HG02678 (cell line): ENCODE measurements around the gene CCR7.

Experiments used
- ATAC-seq: cut with Tn5 transposase; IDR thresholded peaks from one replicate; pipeline ENCODE4 v1.9.1; 2021; ENCODE audit warnings: mild to moderate bottlenecking, moderate library complexity; ENCODE audit not compliant: unreplicated experiment

CCR7 gene

GRCh38 chr17:40538936-40539705 is 26.2 kb downstream of the CCR7 start:
- ATAC-seq: no peak

GRCh38 chr17:40538019-40538935 is 27.0 kb downstream of the CCR7 start:
- ATAC-seq: no peak

DNA sequence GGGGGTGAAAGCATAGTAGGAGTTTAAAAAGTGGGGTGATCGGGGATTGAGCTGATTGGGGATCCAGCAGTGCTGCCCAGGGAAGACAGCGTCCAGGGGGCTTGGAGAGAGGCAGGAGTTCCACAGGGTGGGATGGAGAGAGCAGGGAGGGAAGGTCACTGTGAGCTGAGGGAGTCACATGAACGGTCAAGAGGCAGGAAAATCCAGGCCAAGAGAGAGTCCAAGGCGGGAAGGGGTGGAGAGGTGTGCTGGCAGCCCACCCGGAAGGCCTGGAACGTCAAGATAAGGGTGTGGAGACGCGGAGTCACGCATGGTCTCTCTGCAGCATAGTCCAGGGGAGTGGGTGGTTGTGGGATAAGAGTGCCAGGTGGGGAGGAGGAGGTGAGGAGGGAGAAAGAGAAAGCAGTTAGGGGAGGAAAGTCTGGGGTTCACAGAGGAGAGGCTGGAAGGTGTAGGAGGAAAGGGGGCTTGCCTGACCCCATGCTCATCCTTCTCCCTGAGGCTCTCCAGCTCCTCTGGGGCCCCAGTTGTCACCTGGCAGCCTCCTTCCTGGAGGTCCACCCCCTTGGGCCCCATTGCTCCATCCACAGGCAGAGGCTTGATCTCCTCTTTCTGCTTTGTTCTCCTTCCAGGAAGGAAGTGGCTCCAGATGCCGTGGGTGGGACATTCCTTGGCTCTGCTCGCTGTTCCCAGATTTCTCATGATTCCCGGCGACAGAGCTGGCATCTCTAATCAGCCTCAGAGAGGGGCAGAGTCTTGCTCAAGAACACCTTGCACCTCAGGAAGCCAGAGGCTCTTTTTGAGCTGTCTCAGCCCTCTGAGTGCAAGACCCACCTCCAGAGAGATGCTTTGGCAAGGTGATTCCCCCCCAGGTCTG is 28.7 kb downstream of the CCR7 start:
- ATAC-seq: no peak

DNA sequence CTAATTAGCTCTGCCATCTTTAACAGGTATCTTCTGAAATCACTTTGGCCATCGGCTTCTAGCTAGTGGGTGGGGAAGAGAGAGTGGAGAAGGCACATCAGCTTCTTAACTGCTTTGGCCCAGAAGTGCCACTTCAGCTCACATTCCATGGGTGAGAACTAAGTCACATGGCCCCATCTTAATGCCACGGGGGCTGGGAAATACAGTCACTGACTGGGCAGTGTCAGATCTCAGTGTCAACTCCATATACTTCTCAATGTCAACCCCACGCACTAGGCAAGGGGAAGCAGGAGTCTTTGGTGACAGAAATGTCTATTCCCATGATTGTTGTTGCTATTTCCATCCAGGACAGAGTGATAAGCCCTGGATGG is 29.4 kb downstream of the CCR7 start:
- no peak for ATAC-seq

GRCh38 chr17:40535438-40535837 is 29.8 kb downstream of the CCR7 start:
- ATAC-seq: no peak

- no peak for ATAC-seq
Measured at GRCh38 chr17:40534371-40535189, 30.7 kb downstream of the CCR7 start.

DNA sequence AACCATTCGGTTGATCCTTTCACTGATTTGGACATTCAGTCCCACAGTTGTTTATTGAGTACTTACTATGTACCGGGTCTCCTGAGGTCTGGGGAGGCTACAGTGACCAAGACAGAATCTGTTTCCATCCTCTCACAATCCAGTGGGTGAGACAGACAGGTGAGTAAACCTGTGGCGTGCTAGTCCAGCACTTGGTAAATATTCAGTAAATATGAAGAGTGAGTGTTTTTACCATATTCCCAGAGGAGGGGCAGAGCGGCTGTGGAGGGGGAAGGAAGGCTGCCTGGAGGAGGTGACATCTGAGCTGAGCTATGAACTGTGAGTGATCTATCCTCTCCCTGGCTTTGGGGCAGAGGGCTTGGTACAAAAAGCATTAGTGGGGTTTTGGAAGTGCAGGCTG is 31.4 kb downstream of the CCR7 start:
- no peak for ATAC-seq

DNA sequence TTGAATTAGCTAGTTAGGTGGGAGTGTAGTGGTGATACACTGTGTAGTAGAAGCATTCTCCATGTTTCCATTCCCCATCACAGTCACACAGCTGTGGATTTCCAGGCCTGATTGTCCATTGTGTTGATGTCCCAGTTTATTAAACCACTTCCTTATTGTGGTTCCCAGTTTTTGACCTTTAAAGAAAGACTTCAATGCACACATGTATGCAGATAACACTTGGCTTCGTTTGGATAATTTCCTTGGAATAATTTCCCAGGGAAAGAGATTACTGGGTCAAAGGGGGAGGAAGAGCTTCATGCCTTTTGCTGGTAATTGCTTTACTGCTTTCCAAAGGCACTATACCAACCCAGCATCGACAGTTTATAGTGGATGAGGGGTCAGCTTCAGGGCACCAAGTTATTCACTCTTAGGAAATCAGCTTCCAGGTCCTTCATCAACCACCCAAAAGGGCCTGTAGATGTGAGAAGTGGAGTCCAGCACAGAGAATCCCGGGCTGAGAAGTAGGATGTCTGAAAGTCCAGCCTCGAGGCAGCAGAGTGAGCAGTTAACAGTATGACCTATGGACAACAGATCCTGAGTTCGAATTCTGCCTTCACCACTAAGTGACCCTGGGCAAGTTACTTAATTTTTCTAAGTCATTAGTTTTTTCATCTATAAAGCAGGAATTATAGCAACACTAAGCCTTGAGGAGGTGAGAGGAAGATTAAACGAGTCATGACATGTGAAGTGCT is 32.6 kb downstream of the CCR7 start:
- no peak for ATAC-seq

DNA sequence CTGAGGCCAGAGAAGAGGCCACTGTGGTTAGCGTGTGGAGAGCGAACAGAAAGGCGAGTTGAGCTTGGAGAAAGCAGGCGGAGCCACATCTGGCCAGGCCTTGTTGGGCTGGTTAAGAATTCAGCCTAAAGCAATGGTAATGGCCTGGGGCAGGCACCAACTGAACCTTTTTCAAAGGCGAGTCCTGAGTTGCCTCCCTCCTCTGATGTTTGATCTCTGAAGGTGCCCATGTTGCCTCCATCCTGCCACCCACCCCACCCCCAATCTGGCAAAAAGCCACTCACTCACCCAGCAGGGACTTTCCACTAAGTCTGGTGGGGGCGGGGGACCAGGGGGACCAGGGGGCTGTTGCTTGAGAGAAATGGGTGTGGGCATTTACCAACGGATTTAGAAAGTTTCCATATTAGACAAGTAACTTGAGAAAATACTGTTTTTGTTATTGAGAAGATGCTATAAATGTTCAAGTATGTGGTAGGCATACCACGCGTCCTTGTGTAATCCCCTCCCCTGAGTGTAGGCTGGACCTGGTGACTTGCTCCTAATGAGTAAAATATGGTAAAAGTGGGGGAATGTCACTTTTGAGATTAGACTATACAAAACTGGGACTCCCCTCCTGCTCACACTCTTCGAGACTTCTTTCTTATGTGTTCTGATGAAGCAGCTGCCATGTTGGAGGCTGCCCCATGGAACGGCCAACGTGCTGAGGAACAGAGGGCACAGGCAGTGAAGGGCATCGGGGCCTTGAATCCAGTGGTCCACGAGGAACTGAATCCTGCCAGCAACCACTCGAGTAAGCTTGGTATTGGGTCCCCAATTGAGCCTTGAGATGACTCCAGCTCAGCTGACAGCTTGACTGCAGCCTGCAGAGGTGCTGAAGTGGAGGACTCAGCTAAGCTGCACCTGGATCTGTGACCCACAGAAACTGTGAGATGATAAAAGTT is 34.0 kb downstream of the CCR7 start:
- ATAC-seq: no peak

DNA sequence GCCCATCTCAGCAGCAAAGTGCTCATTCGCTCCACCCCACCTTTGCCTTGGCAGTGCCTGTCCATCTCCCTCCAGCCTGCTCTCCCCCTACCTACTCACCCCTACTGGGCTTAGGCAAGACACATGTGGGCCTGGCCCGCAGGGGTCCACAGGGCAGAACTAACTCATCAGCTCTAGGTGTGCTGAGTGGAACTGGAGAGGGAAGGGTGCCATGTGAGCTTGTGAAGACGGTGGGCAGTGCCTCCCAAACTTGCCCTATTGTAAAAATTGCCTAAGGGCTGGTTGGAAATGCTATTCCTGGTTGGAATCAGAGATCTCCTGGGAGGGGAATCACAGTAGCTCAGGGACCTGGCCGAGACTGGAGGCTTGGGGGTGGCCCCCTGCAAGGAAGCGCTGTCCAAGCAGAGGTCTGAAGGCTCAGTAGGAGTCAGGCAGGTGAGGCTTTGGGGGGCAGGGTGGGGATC is 34.7 kb downstream of the CCR7 start:
- ATAC-seq: no peak

DNA sequence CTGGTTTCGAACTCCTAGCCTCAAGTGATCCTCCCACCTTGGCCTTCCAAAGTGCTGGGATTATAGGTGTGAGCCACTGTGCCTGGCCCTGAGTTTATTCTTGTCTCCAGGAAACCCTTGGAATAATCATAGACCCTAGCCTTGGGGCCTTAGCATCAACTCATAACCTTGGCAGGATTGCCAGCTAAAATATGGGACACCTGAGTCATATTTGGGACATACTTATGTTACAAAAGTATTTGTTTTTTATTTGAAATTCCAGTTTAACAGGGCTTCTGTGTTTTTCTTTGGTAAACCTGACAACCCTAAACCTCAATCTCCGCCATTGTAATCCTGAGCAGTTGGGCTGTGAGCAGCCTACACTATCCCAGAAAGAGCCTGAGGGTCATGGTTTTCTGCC is 35.3 kb downstream of the CCR7 start:
- ATAC-seq: no peak

- ATAC-seq: no peak
Measured at GRCh38 chr17:40528692-40529417, 36.4 kb downstream of the CCR7 start.

DNA sequence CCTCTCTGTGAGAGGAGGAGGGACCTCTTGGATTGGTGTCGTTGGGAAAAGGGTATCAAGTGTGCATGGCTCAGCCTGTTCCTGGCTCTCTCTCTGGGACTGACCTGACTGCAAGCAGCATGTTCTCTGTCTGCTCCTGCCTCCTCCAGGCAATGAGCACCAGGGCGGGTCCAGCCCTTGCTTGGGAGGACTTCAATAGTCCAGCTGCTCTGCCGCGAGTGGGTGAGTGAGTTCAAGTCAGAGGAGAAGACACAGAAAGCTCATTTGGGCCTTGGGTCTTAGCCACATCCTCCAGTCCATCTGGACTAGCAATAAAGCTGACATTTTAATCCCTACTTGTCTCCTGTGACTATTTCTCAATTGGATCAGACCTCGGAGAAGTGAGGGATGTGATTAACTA is 38.6 kb downstream of the CCR7 start:
- no peak for ATAC-seq

- ATAC-seq: no peak
Measured at GRCh38 chr17:40525294-40525693, 40.0 kb downstream of the CCR7 start.

GRCh38 chr17:40524243-40524965 is 40.9 kb downstream of the CCR7 start:
- ATAC-seq: no peak

- no peak for ATAC-seq
Measured at GRCh38 chr17:40522961-40523310, 42.3 kb downstream of the CCR7 start.

GRCh38 chr17:40522250-40522960 is 42.9 kb downstream of the CCR7 start:
- ATAC-seq: no peak
